ENCODE results near the gene ADGRV1.

ADGRV1 gene

DNA sequence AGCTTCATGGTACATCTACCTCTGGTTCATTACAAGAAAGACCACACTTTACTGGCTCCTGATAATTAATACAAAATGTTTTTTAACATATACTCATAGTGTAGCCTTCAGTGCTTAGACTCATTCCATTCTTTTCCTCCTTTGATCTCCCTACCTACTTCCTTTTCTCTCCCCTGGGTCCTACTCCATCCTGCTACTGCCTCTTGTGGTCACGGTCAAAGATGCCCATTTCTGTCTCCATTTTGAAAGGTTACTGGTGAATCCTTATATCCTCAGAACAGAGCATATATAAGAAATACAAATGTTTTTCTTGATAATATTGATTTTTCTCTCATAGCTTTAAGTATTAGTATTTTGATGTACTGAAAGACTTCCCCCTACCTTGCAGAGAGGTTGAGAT lies 448.7 kb downstream of the ADGRV1 start:
- Histone ChIP-seq H3K4me2 (ENCODE audit: low read depth, low read length, poor library complexity, severe bottlenecking) (no peak overlapping the region), H4K20me1 (ENCODE audit: insufficient read depth, low read length, poor library complexity, severe bottlenecking) (no peaks in the 10 kb centered on the region), H3K9me3 (ENCODE audit: insufficient read depth, low read depth, low read length) (no peaks in the 10 kb centered on the region), H3K36me3 (ENCODE audit: insufficient read depth, low read length) (no peaks in the 10 kb centered on the region), H3K4me3 (ENCODE audit: low read length, poor library complexity, severe bottlenecking) (no peak overlapping the region), H3K79me2 (ENCODE audit: insufficient read depth, low read length) (no peaks in the 10 kb centered on the region), H3K9me2 (replicated peaks; ENCODE audit: low read depth, low read length) (no peaks in the 10 kb centered on the region), H3K27me3 (ENCODE audit: insufficient read depth, low read length, poor library complexity, severe bottlenecking) (no peaks in the 10 kb centered on the region), H3F3A (ENCODE audit: low read depth) (no peaks in the 10 kb centered on the region), H3K4me1 (ENCODE audit: insufficient read depth, low read length, poor library complexity, severe bottlenecking) (no peaks in the 10 kb centered on the region), H3K9ac (ENCODE audit: low read depth, low read length, poor library complexity, severe bottlenecking) (no peak overlapping the region), H2AFZ (ENCODE audit: low read length) (no peak overlapping the region)
- TF ChIP-seq CTCF (conservative IDR thresholded peaks at IDR 0.05; ENCODE audit: low read length) (no peak), EZH2phosphoT487 (IDR thresholded peaks at IDR 0.05; ENCODE audit: borderline replicate concordance) (no peak)

GRCh38 chr5:91007780-91008402 lies 449.3 kb downstream of the ADGRV1 start:
- H4K20me1 ChIP-seq (ENCODE audit: insufficient read depth, low read length, poor library complexity, severe bottlenecking) = no peaks in the 10 kb centered on the region
- H3K9me3 ChIP-seq (ENCODE audit: insufficient read depth, low read depth, low read length) = no peaks in the 10 kb centered on the region
- no peak overlapping the region for H3K4me2 ChIP-seq (ENCODE audit: low read depth, low read length, poor library complexity, severe bottlenecking)

DNA sequence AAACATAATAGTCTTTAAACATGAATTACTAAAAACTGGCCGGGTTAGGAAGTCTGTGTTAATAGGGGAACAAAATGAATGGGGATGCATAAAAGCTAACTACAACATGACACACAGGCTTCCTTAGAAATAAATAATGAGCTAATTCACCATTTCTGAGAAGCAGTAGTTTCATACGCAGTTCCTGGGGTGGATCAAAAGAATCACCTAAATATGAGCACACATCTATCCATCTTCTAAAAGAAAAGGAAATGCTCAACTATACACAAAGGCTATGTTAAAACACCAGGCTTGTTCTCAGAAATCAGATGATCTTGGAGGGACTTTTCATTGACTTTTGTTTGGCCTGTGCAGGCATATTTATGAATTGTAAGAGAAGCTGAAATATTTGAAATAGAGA lies 451.5 kb downstream of the ADGRV1 start:
- Histone ChIP-seq H4K20me1 (ENCODE audit: insufficient read depth, low read length, poor library complexity, severe bottlenecking) (no peaks in the 10 kb centered on the region), H3K9ac (ENCODE audit: low read depth, low read length, poor library complexity, severe bottlenecking) (no peak overlapping the region), H3K4me1 (ENCODE audit: insufficient read depth, low read length, poor library complexity, severe bottlenecking) (no peaks in the 10 kb centered on the region), H3K36me3 (ENCODE audit: insufficient read depth, low read length) (no peaks in the 10 kb centered on the region), H3K4me2 (ENCODE audit: low read depth, low read length, poor library complexity, severe bottlenecking) (no peak overlapping the region), H3K9me3 (ENCODE audit: insufficient read depth, low read depth, low read length) (no peaks in the 10 kb centered on the region), H2AFZ (ENCODE audit: low read length) (no peak overlapping the region), H3K27me3 (ENCODE audit: insufficient read depth, low read length, poor library complexity, severe bottlenecking) (no peaks in the 10 kb centered on the region), H3K4me3 (ENCODE audit: low read length, poor library complexity, severe bottlenecking) (no peak overlapping the region), H3F3A (ENCODE audit: low read depth) (no peaks in the 10 kb centered on the region), H3K79me2 (ENCODE audit: insufficient read depth, low read length) (no peaks in the 10 kb centered on the region), H3K9me2 (replicated peaks; ENCODE audit: low read depth, low read length) (no peaks in the 10 kb centered on the region)
- TF ChIP-seq EZH2phosphoT487 (IDR thresholded peaks at IDR 0.05; ENCODE audit: borderline replicate concordance) (no peak), CTCF (conservative IDR thresholded peaks at IDR 0.05; ENCODE audit: low read length) (no peak)

More at GRCh38 chr5:91007780-91008402, 449.3 kb downstream of the ADGRV1 start:
- Histone ChIP-seq H2AFZ (ENCODE audit: low read length) (no peak overlapping the region), H3K4me3 (ENCODE audit: low read length, poor library complexity, severe bottlenecking) (no peak overlapping the region), H3K79me2 (ENCODE audit: insufficient read depth, low read length) (no peaks in the 10 kb centered on the region), H3K4me1 (ENCODE audit: insufficient read depth, low read length, poor library complexity, severe bottlenecking) (no peaks in the 10 kb centered on the region), H3K27me3 (ENCODE audit: insufficient read depth, low read length, poor library complexity, severe bottlenecking) (no peaks in the 10 kb centered on the region), H3K9ac (ENCODE audit: low read depth, low read length, poor library complexity, severe bottlenecking) (no peak overlapping the region), H3F3A (ENCODE audit: low read depth) (no peaks in the 10 kb centered on the region), H3K36me3 (ENCODE audit: insufficient read depth, low read length) (no peaks in the 10 kb centered on the region), H3K9me2 (replicated peaks; ENCODE audit: low read depth, low read length) (no peaks in the 10 kb centered on the region)
- TF ChIP-seq EZH2phosphoT487 (IDR thresholded peaks at IDR 0.05; ENCODE audit: borderline replicate concordance) (no peak), CTCF (conservative IDR thresholded peaks at IDR 0.05; ENCODE audit: low read length) (no peak)

Measured in Loucy (cell line).